WI38 (cell line): Measurements from ENCODE around the gene CREBL2.

Experiments
- H3K4me3 ChIP-seq: 2 replicates; pipeline ENCODE4 v1.5.1; 2011; ENCODE audit warnings: low read depth, mild to moderate bottlenecking, control low read depth, low read length
- CTCF ChIP-seq: IDR thresholded peaks from 2 replicates; pipeline ENCODE4 v1.5.1; 2012; ENCODE audit warnings: low read depth, mild to moderate bottlenecking, control low read depth, low read length

The CREBL2 gene

GRCh38 chr12:12669020-12669419 lies 57.3 kb downstream of the CREBL2 start:
- H3K4me3 ChIP-seq, result no peak overlapping the region
- no peak for TF ChIP-seq CTCF

- no peak overlapping the region for H3K4me3 ChIP-seq
- no peak for TF ChIP-seq CTCF
These were observed 60.4 kb downstream of the CREBL2 start for GRCh38 chr12:12671850-12672660.

GRCh38 chr12:12673296-12673695 lies 61.6 kb downstream of the CREBL2 start:
- no peak for TF ChIP-seq CTCF
- no peak overlapping the region for H3K4me3 ChIP-seq

- no peak overlapping the region for H3K4me3 ChIP-seq
- TF ChIP-seq CTCF, result no peak
These were observed 64.9 kb downstream of the CREBL2 start for GRCh38 chr12:12676605-12677004.

GRCh38 chr12:12681061-12681765 lies 69.5 kb downstream of the CREBL2 start:
- no peak for TF ChIP-seq CTCF
- H3K4me3 ChIP-seq, result no peak overlapping the region

GRCh38 chr12:12682284-12682683 lies 70.6 kb downstream of the CREBL2 start:
- TF ChIP-seq CTCF, result no peak
- H3K4me3 ChIP-seq, result no peak overlapping the region

GRCh38 chr12:12683136-12683697 lies 71.5 kb downstream of the CREBL2 start:
- TF ChIP-seq CTCF, result no peak
- no peak overlapping the region for H3K4me3 ChIP-seq
